Stimulated activated CD8-positive, alpha-beta memory T cell treated with anti-CD3 and anti-CD28 coated beads, Interleukin-4, amount 100 ng/mL, for 4 hours (primary cell): Measurements from ENCODE around the gene SPEG.

ENCODE experiments used
- DNase-seq, 2 donors: peaks; one replicate each; pipeline ENCODE4 v3.0.0-alpha.2; 2020; ENCODE audit warnings: low read depth in 2 of 2, low spot score in 1 of 2

The SPEG gene

DNA sequence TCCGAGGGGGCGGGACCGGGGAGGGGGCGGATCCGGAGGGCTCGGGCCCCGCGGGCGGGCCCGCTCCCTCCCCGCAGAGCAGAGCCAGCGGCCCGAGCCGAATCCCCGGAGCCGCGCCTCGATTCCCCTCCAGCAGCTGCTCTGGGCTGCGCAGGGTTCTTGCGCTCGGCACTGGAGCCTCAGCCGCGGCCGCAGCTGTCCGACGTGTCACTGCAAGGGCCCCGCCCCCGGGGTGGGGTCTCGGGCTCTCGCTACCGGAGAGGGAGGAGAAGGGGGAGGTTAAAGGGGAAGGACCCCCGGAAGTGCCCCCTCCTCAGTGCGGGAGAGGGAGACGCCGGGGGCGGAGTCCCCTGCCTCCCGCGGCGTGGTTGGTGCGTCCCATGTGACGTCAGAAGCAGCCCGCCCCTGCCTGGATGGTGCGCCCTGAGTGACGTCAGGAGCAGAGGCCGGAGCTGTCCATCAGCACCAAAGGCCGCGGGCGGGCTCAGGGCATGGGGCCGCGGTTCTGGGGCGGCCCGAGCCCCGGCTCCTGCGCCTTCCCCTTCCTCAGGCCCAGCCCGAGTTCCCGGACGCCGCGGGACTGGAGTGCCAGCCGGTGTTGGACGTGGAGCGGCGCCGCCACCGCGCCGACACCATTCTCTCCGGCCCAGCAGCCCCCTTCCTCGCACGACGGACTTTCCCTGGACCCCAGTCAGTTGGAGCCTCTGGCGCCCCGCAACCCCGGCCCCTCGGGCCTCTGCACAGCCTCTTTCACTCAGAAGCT lies 109.1 kb downstream of the SPEG start, which contains the start of the genes CHPF and TMEM198:
Gene CHPF (minus strand): TSS at position 214 of the 763 bp plus-strand sequence. CDS start 271 bp downstream, outside the sequence.
Gene TMEM198 (plus strand): TSS at position 433 of the 763 bp plus-strand sequence. CDS start 700 bp downstream, outside the sequence.
- DNase-seq: peak; percentile 78 to 84

GRCh38 chr2:219544567-219544966 lies 109.9 kb downstream of the SPEG start:
- no peak for DNase-seq

DNA sequence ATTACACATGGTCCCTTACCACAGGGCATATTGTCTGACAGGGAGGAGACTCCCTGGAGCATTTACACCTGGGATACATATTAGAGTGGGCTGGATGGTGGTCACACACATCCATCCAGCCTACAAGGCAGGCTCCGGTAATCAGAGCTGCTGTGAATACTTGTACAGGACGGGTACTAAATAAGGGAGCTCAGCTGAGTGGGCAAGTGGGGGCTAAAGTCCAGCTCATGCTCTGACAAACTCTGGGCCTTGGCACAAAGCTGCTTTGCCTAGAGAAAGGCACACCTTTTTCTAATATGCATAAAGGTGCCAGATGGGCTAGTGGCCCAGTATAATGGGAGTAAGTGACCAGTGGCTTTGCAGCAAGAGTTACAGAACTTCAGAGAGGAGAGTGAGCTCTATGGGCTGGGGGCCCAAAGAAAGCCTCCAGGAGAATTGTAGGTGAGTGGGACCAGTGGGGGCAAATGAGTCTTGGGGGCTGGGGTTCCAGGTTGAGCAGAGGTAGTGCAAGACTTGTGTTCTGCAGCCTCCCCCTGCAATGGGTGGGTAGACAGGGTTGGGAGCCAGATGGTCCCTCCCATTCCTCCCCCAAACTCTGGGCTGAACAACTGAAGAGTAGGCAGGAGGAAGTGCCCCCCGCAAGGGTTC lies 110.8 kb downstream of the SPEG start:
- DNase-seq: no peak

GRCh38 chr2:219545943-219546352 lies 111.3 kb downstream of the SPEG start:
- no peak for DNase-seq

- DNase-seq: no peak
Measured at GRCh38 chr2:219547621-219548020, 113.0 kb downstream of the SPEG start.
